Astrocyte (in vitro differentiated cells and primary cell): ENCODE measurements around the gene GIPC2. TPM values are rescaled to one million over a fixed set of nuclear protein-coding genes. Genes with fewer than 3 reads are reported as not detected.

Experiments used
- DNase-seq: peaks from one replicate; pipeline ENCODE4 v3.0.0-alpha.2; 2010; ENCODE audit warnings: low read depth
- FAIRE-seq: peaks from 2 replicates; lab custom pipeline; 2011; peaks lifted over from hg19 to GRCh38; lab: Jason Lieb, UNC
- H2AFZ ChIP-seq: 2 replicates; pipeline ENCODE4 v1.6.0; 2012; ENCODE audit warnings: low read depth, low read length, inconsistent platforms
- H3K27ac ChIP-seq: 2 replicates; pipeline ENCODE4 v1.5.1; 2011; ENCODE audit warnings: low read depth, low read length, inconsistent platforms
- H3K27me3 ChIP-seq: 2 replicates; pipeline ENCODE4 v1.6.0; 2011; ENCODE audit warnings: low read length, inconsistent platforms; ENCODE audit not compliant: insufficient read depth
- H3K36me3 ChIP-seq: 2 replicates; pipeline ENCODE4 v1.5.1; 2011; ENCODE audit warnings: low read length, inconsistent platforms; ENCODE audit not compliant: insufficient read depth
- H3K4me1 ChIP-seq: 2 replicates; pipeline ENCODE4 v1.5.1; 2011; ENCODE audit warnings: low read length, inconsistent platforms; ENCODE audit not compliant: insufficient read depth
- H3K4me2 ChIP-seq: 2 replicates; pipeline ENCODE4 v1.6.0; 2012; ENCODE audit warnings: low read length, inconsistent platforms
- H3K4me3 ChIP-seq: 2 replicates; pipeline ENCODE4 v1.5.1; 2011; ENCODE audit warnings: low read depth, mild to moderate bottlenecking, low read length, inconsistent platforms; ENCODE audit not compliant: insufficient read depth
- H3K79me2 ChIP-seq: 2 replicates; pipeline ENCODE4 v1.6.0; 2012; ENCODE audit warnings: mild to moderate bottlenecking, low read length, inconsistent platforms; ENCODE audit not compliant: insufficient read depth
- H3K9ac ChIP-seq: 2 replicates; pipeline ENCODE4 v1.6.0; 2012; ENCODE audit warnings: mild to moderate bottlenecking, low read length, inconsistent platforms
- H3K9me3 ChIP-seq: 2 replicates; pipeline ENCODE4 v1.5.1; 2012; ENCODE audit warnings: low read depth, mild to moderate bottlenecking, low read length, inconsistent platforms; ENCODE audit not compliant: insufficient read depth
- H4K20me1 ChIP-seq: 2 replicates; pipeline ENCODE4 v1.6.0; 2012; ENCODE audit warnings: low read length, inconsistent platforms; ENCODE audit not compliant: insufficient read depth
- H3K27ac Mint-ChIP-seq: one replicate; pipeline ENCODE4 v1.8.0; 2021; ENCODE audit warnings: mild to moderate bottlenecking, mixed read lengths; ENCODE audit not compliant: unreplicated experiment
- H3K27me3 Mint-ChIP-seq: one replicate; pipeline ENCODE4 v1.8.0; 2021; ENCODE audit warnings: low read depth, mixed read lengths; ENCODE audit not compliant: unreplicated experiment
- H3K36me3 Mint-ChIP-seq: one replicate; pipeline ENCODE4 v1.8.0; 2021; ENCODE audit warnings: low read depth, mixed read lengths; ENCODE audit not compliant: unreplicated experiment
- H3K4me1 Mint-ChIP-seq: one replicate; pipeline ENCODE4 v1.8.0; 2021; ENCODE audit warnings: low read depth, mixed read lengths; ENCODE audit not compliant: unreplicated experiment
- H3K4me3 Mint-ChIP-seq: one replicate; pipeline ENCODE4 v1.8.0; 2021; ENCODE audit warnings: mild to moderate bottlenecking, moderate library complexity, mixed read lengths; ENCODE audit not compliant: unreplicated experiment
- H3K9me3 Mint-ChIP-seq: one replicate; pipeline ENCODE4 v1.8.0; 2021; ENCODE audit warnings: mild to moderate bottlenecking, mixed read lengths; ENCODE audit not compliant: unreplicated experiment
- CTCF ChIP-seq: IDR thresholded peaks from 2 replicates; pipeline ENCODE4 v1.5.1; 2011; ENCODE audit warnings: low read depth, mild to moderate bottlenecking, inconsistent platforms, low read length, moderate library complexity; ENCODE audit not compliant: insufficient read depth
- EZH2 ChIP-seq: IDR thresholded peaks from 2 replicates; pipeline ENCODE4 v1.6.1; 2012; ENCODE audit warnings: mild to moderate bottlenecking, low read length, inconsistent platforms; ENCODE audit not compliant: insufficient read depth
- total RNA-seq: library from RNA; stranded (reverse); gene quantifications from 2 replicates; pipeline ENCODE4 v1.2.1, GENCODE V29; 2021

Gene GIPC2
- total RNA-seq, 1 donor from 2014 or later, result not detected

- Mint-ChIP-seq H3K27me3 (peaks cover 3% of the 10 kb centered on the region), H3K27ac (no peak overlapping the region), H3K4me3 (no peak overlapping the region), H3K36me3 (no peaks in the 10 kb centered on the region), H3K4me1 (no peaks in the 10 kb centered on the region), H3K9me3 (peaks cover 1% of the 10 kb centered on the region)
- Histone ChIP-seq H3K4me2 (no peak overlapping the region), H3K36me3 (no peaks in the 10 kb centered on the region), H4K20me1 (no peaks in the 10 kb centered on the region), H2AFZ (no peak overlapping the region), H3K27ac (no peak overlapping the region), H3K9ac (no peak overlapping the region), H3K9me3 (no peaks in the 10 kb centered on the region), H3K27me3 (no peaks in the 10 kb centered on the region), H3K4me1 (peaks cover 3% of the 10 kb centered on the region), H3K79me2 (no peaks in the 10 kb centered on the region), H3K4me3 (no peak overlapping the region)
- TF ChIP-seq EZH2, result no peak
- no peak for TF ChIP-seq CTCF
- FAIRE-seq, result no peak
- DNase-seq, result no peak
Measured at GRCh38 chr1:78053498-78053897, 7.7 kb downstream of the GIPC2 start.

DNA sequence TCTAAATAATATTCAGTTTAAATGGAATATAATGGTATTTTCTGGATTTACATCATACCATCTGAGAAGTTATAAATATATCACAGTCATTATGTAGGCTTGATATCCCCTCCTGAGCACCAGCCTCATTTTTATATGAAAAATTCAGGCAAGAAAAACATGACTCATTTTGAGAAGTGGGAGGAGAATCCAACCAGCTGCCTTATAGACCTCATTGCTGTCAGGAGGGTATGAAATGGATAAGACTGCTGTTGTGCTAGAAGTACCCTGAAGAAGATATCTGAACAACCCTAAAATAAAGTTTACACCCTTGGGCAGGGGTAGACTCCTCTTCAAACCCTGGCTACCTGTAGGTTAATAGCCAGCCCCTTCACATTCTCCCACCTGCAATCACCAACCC, 8.8 kb downstream of the GIPC2 start:
- DNase-seq (no peak), FAIRE-seq (no peak)
- Histone ChIP-seq H3K4me2 (no peak overlapping the region), H3K27me3 (no peaks in the 10 kb centered on the region), H3K4me3 (no peak overlapping the region), H2AFZ (no peak overlapping the region), H3K79me2 (no peaks in the 10 kb centered on the region), H3K9me3 (no peaks in the 10 kb centered on the region), H3K27ac (no peak overlapping the region), H3K9ac (no peak overlapping the region), H4K20me1 (no peaks in the 10 kb centered on the region), H3K36me3 (no peaks in the 10 kb centered on the region), H3K4me1 (peaks cover 6% of the 10 kb centered on the region)
- TF ChIP-seq EZH2, result no peak
- Mint-ChIP-seq H3K27me3 (peaks cover 3% of the 10 kb centered on the region), H3K4me1 (no peaks in the 10 kb centered on the region), H3K36me3 (no peaks in the 10 kb centered on the region), H3K9me3 (no peaks in the 10 kb centered on the region), H3K4me3 (no peak overlapping the region), H3K27ac (no peak overlapping the region)

DNA sequence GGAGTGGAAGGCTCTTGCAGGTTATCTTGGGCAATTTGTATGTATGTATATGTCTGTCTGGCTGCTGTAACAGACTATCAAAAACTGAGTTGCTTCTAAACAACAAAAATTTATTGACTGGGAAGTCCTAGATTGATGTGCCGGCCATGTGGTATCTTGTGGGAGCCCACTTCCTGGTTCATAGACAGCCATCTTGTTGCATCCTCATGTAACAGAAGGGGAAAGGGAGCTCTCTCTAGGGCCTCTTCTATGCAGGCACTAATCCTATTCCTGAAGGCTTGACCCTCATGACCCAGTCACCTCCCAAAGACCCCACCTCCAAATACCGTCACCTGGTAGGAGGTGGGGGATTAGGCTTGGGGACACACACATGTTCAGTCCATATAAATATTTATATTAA, 9.2 kb downstream of the GIPC2 start:
- H3K9ac ChIP-seq, result no peak overlapping the region
- H3K4me3 ChIP-seq, result no peak overlapping the region
- no peaks in the 10 kb centered on the region for H3K36me3 ChIP-seq
- no peak overlapping the region for H3K27ac ChIP-seq
- FAIRE-seq (no peak), DNase-seq (no peak)
- Mint-ChIP-seq H3K27me3 (peaks cover 3% of the 10 kb centered on the region), H3K9me3 (no peaks in the 10 kb centered on the region), H3K4me1 (no peaks in the 10 kb centered on the region), H3K27ac (no peak overlapping the region), H3K36me3 (no peaks in the 10 kb centered on the region), H3K4me3 (no peak overlapping the region)
- no peak for TF ChIP-seq CTCF
- H2AFZ ChIP-seq, result no peak overlapping the region
- H3K79me2 ChIP-seq, result no peaks in the 10 kb centered on the region
- H3K27me3 ChIP-seq, result no peaks in the 10 kb centered on the region
- H3K4me2 ChIP-seq, result no peak overlapping the region
- H3K9me3 ChIP-seq, result no peaks in the 10 kb centered on the region
- H3K4me1 ChIP-seq, result peaks cover 6% of the 10 kb centered on the region
- no peaks in the 10 kb centered on the region for H4K20me1 ChIP-seq
